HFF-Myc (cell line): ENCODE measurements around the gene IFT52.

Source experiments
- DNase-seq: peaks from one replicate; pipeline ENCODE4 v3.0.0-alpha.2; 2011; ENCODE audit warnings: low read depth; ENCODE audit errors: extremely low read depth
- H3K4me3 ChIP-seq: replicated peaks from 2 replicates; pipeline ENCODE4 v1.5.1; 2011; ENCODE audit warnings: low read depth, mild to moderate bottlenecking, control low read depth, low read length
- CTCF ChIP-seq: IDR thresholded peaks from 2 replicates; pipeline ENCODE4 v1.5.1; 2012; ENCODE audit warnings: mild to moderate bottlenecking, low read depth, low read length, control low read depth; ENCODE audit errors: missing control alignments

IFT52 gene

GRCh38 chr20:43572891-43573290, 17.8 kb upstream of the IFT52 start:
- no peak for TF ChIP-seq CTCF
- no peak for DNase-seq
- no peak overlapping the region for H3K4me3 ChIP-seq

- no peak for TF ChIP-seq CTCF
- DNase-seq, result no peak
- no peak overlapping the region for H3K4me3 ChIP-seq
These were observed 14.6 kb upstream of the IFT52 start for GRCh38 chr20:43576108-43576507.

GRCh38 chr20:43579861-43580793, 10.6 kb upstream of the IFT52 start:
- DNase-seq, result no peak
- no peak overlapping the region for H3K4me3 ChIP-seq
- no peak for TF ChIP-seq CTCF

GRCh38 chr20:43583133-43583864, 7.4 kb upstream of the IFT52 start:
- no peak for DNase-seq
- H3K4me3 ChIP-seq, result no peak overlapping the region
- TF ChIP-seq CTCF, result no peak

GRCh38 chr20:43583982-43584432, 6.7 kb upstream of the IFT52 start:
- no peak for TF ChIP-seq CTCF
- no peak overlapping the region for H3K4me3 ChIP-seq
- DNase-seq, result peak; percentile 51

GRCh38 chr20:43584448-43585136, 6.1 kb upstream of the IFT52 start:
- no peak overlapping the region for H3K4me3 ChIP-seq
- no peak for TF ChIP-seq CTCF
- no peak for DNase-seq
